Mesenchymal stem cell (in vitro differentiated cells and primary cell): Measurements from ENCODE around the gene NHLRC1. TPM values are rescaled to one million over a fixed set of nuclear protein-coding genes. Genes with fewer than 3 reads are reported as not detected.

Experiments used
- DNase-seq: peaks from one replicate; pipeline ENCODE4 v3.0.0-alpha.2; 2013
- H2AFZ ChIP-seq: one replicate; pipeline ENCODE4 v1.6.1; 2013; ENCODE audit warnings: low read depth, mild to moderate bottlenecking, control low read depth, inconsistent platforms, low read length, moderate library complexity
- H2AK5ac ChIP-seq: 2 replicates; pipeline ENCODE4 v1.6.1; 2013; ENCODE audit warnings: low read length, moderate library complexity, mild to moderate bottlenecking, inconsistent platforms; ENCODE audit not compliant: severe bottlenecking
- H2BK120ac ChIP-seq: one replicate; pipeline ENCODE4 v1.6.1; 2013; ENCODE audit warnings: low read depth, mild to moderate bottlenecking, inconsistent platforms, low read length, moderate library complexity
- H2BK12ac ChIP-seq, 2 experiments: one replicate each; pipeline ENCODE4 v1.6.1; 2013; ENCODE audit warnings: inconsistent platforms in 2 of 2, low read length in 2 of 2, mild to moderate bottlenecking in 2 of 2, moderate library complexity in 2 of 2, control low read depth in 1 of 2
- H2BK15ac ChIP-seq: one replicate; pipeline ENCODE4 v1.6.1; 2013; ENCODE audit warnings: mild to moderate bottlenecking, low read depth, inconsistent platforms; ENCODE audit not compliant: poor library complexity, severe bottlenecking
- H2BK5ac ChIP-seq: 2 replicates; pipeline ENCODE4 v1.6.1; 2013; ENCODE audit warnings: low read depth, mild to moderate bottlenecking, low read length, control low read depth, inconsistent platforms; ENCODE audit not compliant: poor library complexity, severe bottlenecking
- H3K14ac ChIP-seq, 2 experiments: one replicate each; pipeline ENCODE4 v1.6.1; 2013; ENCODE audit warnings: inconsistent platforms in 2 of 2, low read length in 2 of 2, control low read depth in 1 of 2, mild to moderate bottlenecking in 1 of 2, moderate library complexity in 1 of 2
- H3K18ac ChIP-seq, 2 experiments: one replicate each; pipeline ENCODE4 v1.6.1; 2013; ENCODE audit warnings: inconsistent platforms in 2 of 2, low read length in 2 of 2, control low read depth in 1 of 2, low read depth in 1 of 2, mild to moderate bottlenecking in 1 of 2
- H3K23ac ChIP-seq, 2 experiments: one replicate each; pipeline ENCODE4 v1.6.1; 2013; ENCODE audit warnings: inconsistent platforms in 2 of 2, low read length in 2 of 2, mild to moderate bottlenecking in 2 of 2, moderate library complexity in 2 of 2, control low read depth in 1 of 2
- H3K27ac ChIP-seq: 2 replicates; pipeline ENCODE4 v1.5.1; 2013; ENCODE audit warnings: mild to moderate bottlenecking, moderate library complexity, low read length, control low read depth, inconsistent platforms; ENCODE audit not compliant: poor library complexity, severe bottlenecking
- H3K27me3 ChIP-seq, 2 experiments: 2 replicates each; pipeline versions ENCODE4 v1.6.1 to v1.7.0; 2013; ENCODE audit warnings: low read length in 2 of 2, mild to moderate bottlenecking in 2 of 2, moderate library complexity in 2 of 2, control low read depth in 1 of 2, inconsistent platforms in 1 of 2; ENCODE audit not compliant: control insufficient read depth in 1 of 2, insufficient read depth in 1 of 2
- H3K36me3 ChIP-seq, 2 experiments: 2 replicates each; pipeline versions ENCODE4 v1.6.1 to v1.7.0; 2013; ENCODE audit warnings: low read length in 2 of 2, control low read depth in 1 of 2, inconsistent platforms in 1 of 2, low read depth in 1 of 2, mild to moderate bottlenecking in 1 of 2; ENCODE audit not compliant: insufficient read depth in 2 of 2, control insufficient read depth in 1 of 2
- H3K4ac ChIP-seq, 2 experiments: one replicate each; pipeline ENCODE4 v1.6.1; 2013; ENCODE audit warnings: inconsistent platforms in 2 of 2, low read length in 2 of 2, mild to moderate bottlenecking in 2 of 2, moderate library complexity in 2 of 2, control low read depth in 1 of 2, low read depth in 1 of 2
- H3K4me1 ChIP-seq: 2 replicates; pipeline ENCODE4 v1.6.1; 2013; ENCODE audit warnings: low read depth, low read length, control low read depth; ENCODE audit not compliant: control insufficient read depth, insufficient read depth
- H3K4me2 ChIP-seq: 2 replicates; pipeline ENCODE4 v1.6.1; 2013; ENCODE audit warnings: low read length, mild to moderate bottlenecking, inconsistent platforms; ENCODE audit not compliant: poor library complexity, severe bottlenecking
- H3K4me3 ChIP-seq, 2 experiments: 2 replicates each; pipeline versions ENCODE4 v1.5.1 to v1.7.0; 2013; ENCODE audit warnings: low read length in 2 of 2, mild to moderate bottlenecking in 2 of 2, control low read depth in 1 of 2, low read depth in 1 of 2; ENCODE audit not compliant: insufficient read depth in 1 of 2
- H3K79me1 ChIP-seq: replicated peaks from 2 replicates; pipeline ENCODE4 v1.6.1; 2013; ENCODE audit warnings: mild to moderate bottlenecking, control low read depth, low read length, inconsistent platforms; ENCODE audit not compliant: poor library complexity, severe bottlenecking
- H3K9ac ChIP-seq: 2 replicates; pipeline ENCODE4 v1.7.0; 2013; ENCODE audit warnings: mild to moderate bottlenecking, low read length, moderate library complexity
- H3K9me3 ChIP-seq: 2 replicates; pipeline ENCODE4 v1.7.0; 2013; ENCODE audit warnings: mild to moderate bottlenecking, low read length; ENCODE audit not compliant: control insufficient read depth
- H4K8ac ChIP-seq: one replicate; pipeline ENCODE4 v1.6.1; 2013; ENCODE audit warnings: inconsistent platforms, mild to moderate bottlenecking, low read length, moderate library complexity
- H4K91ac ChIP-seq: one replicate; pipeline ENCODE4 v1.6.1; 2013; ENCODE audit warnings: mild to moderate bottlenecking, low read length, inconsistent platforms
- WGBS: methylation state at CpG from one replicate; pipeline ENCODE4 v1.1.7; 2013; ENCODE audit warnings: mixed read lengths; 5-methylcytosine and 5-hydroxymethylcytosine counted together
- polyA plus RNA-seq, 2 experiments: library from polyadenylated mRNA; stranded (reverse); fragments of 200-250 nt; gene quantifications; one replicate each; pipeline ENCODE4 v1.2.3, GENCODE V29; 2013

Gene NHLRC1
- polyA plus RNA-seq (2013, experiment 1 of 2) = 0.75 TPM
- 0.74 TPM for polyA plus RNA-seq (2013, experiment 2 of 2)

DNA sequence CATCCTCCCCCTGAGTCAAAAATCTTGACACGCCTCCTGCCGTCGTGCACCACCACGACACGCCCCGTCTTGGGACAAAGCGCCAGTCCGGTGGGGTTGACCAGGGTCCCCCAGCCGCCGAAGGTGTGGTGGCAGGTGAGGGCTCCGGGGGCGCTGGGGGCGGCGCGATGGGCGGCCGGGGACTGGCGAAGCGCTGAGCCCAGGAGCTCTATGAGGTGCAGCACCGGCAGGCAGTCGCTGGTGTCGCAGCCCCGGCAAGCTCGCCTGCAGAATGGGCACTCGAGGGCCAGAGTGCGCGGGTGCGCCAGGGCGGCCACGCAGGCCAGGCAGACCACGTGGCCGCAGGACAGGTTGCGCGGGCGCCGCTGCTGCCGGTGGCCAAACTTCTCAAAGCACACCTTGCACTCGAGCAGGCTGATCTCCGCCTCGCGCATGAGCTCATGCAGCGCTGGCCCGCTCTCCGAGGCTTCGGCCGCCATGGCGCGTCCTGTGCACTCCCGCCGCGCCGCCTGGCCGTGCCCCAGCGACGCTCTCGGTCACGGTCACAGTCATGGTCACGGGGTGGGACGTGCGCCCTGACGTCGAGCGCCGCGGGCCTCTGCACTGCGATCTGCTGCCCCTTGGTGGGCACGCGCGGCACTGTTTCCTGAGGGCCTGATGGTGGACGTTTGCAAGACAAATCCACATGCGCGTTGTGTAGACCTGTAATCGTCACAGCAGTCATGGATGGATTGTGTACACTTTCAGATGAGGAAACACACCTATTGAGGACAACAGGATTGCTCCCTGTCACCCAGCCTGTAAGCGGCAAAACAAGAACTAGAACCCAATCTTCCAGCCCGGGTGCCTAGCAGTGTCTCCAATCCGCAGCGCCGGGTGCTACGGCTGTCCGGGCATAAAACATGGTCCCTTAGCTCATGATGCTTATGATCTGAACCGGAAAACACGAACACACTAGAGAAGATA is at the start of gene NHLRC1:
Gene NHLRC1 (minus strand): TSS at position 550 of the 966 bp plus-strand sequence. CDS start 71 bp downstream, at position 479.
- H4K8ac ChIP-seq = peak within 1 kb of the TSS; percentile 99
- peak within 1 kb of the TSS; percentile 11 to 61 for H2BK12ac ChIP-seq
- H3K9me3 ChIP-seq = no peaks in the 10 kb centered on the region
- peak within 1 kb of the TSS; percentile 66 for H3K4me2 ChIP-seq
- H3K27ac ChIP-seq = no peak within 1 kb of the TSS
- no peaks in the 10 kb centered on the region for H3K36me3 ChIP-seq
- H3K14ac ChIP-seq = peak within 1 kb of the TSS in 1 of 2 experiments; percentile 63
- DNase-seq = peak; percentile 82
- H2BK5ac ChIP-seq = no peak within 1 kb of the TSS
- H3K4me3 ChIP-seq = peak within 1 kb of the TSS; percentile 50 to 81
- no peak within 1 kb of the TSS for H2AK5ac ChIP-seq
- H3K4ac ChIP-seq = peak within 1 kb of the TSS; percentile 53 to 86
- H2BK15ac ChIP-seq = peak within 1 kb of the TSS; percentile 50
- peak within 1 kb of the TSS; percentile 81 for H2AFZ ChIP-seq
- H3K4me1 ChIP-seq = peaks cover 10% of the 10 kb centered on the region
- H3K27me3 ChIP-seq = no peaks in the 10 kb centered on the region
- H2BK120ac ChIP-seq = peak within 1 kb of the TSS; percentile 36
- peak within 1 kb of the TSS; percentile 94 for H4K91ac ChIP-seq
- 36% methylated on average over 79 of the region's 82 CpGs for WGBS
- H3K9ac ChIP-seq = peak within 1 kb of the TSS; percentile 84
- H3K18ac ChIP-seq = peak within 1 kb of the TSS; percentile 80 to 89
- no peaks in the 10 kb centered on the region for H3K79me1 ChIP-seq
- no peak within 1 kb of the TSS for H3K23ac ChIP-seq

DNA sequence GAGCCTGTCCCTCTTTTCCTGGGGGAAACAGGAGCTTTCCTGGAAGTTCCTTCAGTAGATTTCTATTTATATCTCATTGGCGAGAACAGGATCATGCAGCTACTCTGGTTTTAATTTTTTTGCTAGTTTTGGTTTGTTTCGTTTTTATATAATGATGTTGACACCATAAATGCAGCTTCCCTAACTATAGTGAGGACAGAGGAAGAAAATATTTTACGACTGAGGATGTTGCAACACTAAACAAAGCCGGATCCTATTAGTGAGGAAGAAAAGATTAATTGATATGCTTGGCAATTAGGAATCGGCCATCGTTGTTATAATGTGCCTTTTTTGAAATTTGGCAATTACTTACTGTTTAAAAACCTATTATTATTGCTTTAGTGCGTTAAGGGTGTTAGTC is 49.4 kb upstream of the NHLRC1 start:
- Histone ChIP-seq H3K27me3 (no peaks in the 10 kb centered on the region), H3K14ac (no peak overlapping the region), H3K4me1 (no peaks in the 10 kb centered on the region), H3K4me3 (no peak overlapping the region), H2AK5ac (no peak overlapping the region), H3K23ac (no peak overlapping the region), H3K27ac (no peak overlapping the region), H4K91ac (no peak overlapping the region), H2BK12ac (no peak overlapping the region), H4K8ac (no peak overlapping the region), H3K9ac (no peak overlapping the region), H2BK120ac (no peak overlapping the region), H2BK15ac (no peak overlapping the region), H2AFZ (no peak overlapping the region), H2BK5ac (no peak overlapping the region), H3K36me3 (peaks cover 6 to 46% of the 10 kb centered on the region in 2 experiments), H3K4me2 (no peak overlapping the region), H3K4ac (no peak overlapping the region), H3K18ac (no peak overlapping the region), H3K79me1 (no peaks in the 10 kb centered on the region), H3K9me3 (peaks cover 5% of the 10 kb centered on the region)
- DNase-seq = no peak
- 96% methylated on average over 6 of the region's 7 CpGs for WGBS

DNA sequence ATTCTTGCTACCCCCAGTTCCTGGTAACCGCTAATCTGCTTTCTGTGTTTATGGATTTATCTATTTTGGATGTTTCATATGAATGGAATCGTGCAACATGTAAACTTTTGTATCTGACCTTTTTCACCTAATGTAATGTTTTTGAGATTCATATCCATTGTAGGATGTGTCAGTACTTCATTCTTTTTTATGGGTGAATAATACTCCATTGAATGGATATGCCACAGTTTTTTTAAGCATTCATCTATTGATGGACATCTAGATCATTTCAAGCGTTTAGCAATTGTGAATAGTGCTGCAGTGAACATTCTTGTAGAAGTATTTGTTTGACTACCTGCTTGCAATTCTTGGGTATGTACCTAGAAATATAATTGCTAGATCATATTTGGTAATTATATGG is 45.8 kb upstream of the NHLRC1 start:
- H2BK12ac ChIP-seq = no peak overlapping the region
- H2BK15ac ChIP-seq = no peak overlapping the region
- no peaks in the 10 kb centered on the region for H3K27me3 ChIP-seq
- H2AK5ac ChIP-seq = no peak overlapping the region
- no peak overlapping the region for H3K14ac ChIP-seq
- H3K9me3 ChIP-seq = peaks cover 5% of the 10 kb centered on the region
- H3K23ac ChIP-seq = no peak overlapping the region
- no peak overlapping the region for H3K4me3 ChIP-seq
- no peak overlapping the region for H2BK5ac ChIP-seq
- H2BK120ac ChIP-seq = no peak overlapping the region
- no peak overlapping the region for H3K18ac ChIP-seq
- no peak for DNase-seq
- WGBS = 100% methylated on average over 1 of the region's 3 CpGs
- no peak overlapping the region for H2AFZ ChIP-seq
- no peak overlapping the region for H4K91ac ChIP-seq
- H3K27ac ChIP-seq = no peak overlapping the region
- no peak overlapping the region for H3K9ac ChIP-seq
- no peak overlapping the region for H3K4ac ChIP-seq
- H3K4me1 ChIP-seq = no peaks in the 10 kb centered on the region
- no peak overlapping the region for H4K8ac ChIP-seq
- peaks cover 6 to 49% of the 10 kb centered on the region in 2 experiments for H3K36me3 ChIP-seq
- H3K79me1 ChIP-seq = no peaks in the 10 kb centered on the region
- H3K4me2 ChIP-seq = no peak overlapping the region

DNA sequence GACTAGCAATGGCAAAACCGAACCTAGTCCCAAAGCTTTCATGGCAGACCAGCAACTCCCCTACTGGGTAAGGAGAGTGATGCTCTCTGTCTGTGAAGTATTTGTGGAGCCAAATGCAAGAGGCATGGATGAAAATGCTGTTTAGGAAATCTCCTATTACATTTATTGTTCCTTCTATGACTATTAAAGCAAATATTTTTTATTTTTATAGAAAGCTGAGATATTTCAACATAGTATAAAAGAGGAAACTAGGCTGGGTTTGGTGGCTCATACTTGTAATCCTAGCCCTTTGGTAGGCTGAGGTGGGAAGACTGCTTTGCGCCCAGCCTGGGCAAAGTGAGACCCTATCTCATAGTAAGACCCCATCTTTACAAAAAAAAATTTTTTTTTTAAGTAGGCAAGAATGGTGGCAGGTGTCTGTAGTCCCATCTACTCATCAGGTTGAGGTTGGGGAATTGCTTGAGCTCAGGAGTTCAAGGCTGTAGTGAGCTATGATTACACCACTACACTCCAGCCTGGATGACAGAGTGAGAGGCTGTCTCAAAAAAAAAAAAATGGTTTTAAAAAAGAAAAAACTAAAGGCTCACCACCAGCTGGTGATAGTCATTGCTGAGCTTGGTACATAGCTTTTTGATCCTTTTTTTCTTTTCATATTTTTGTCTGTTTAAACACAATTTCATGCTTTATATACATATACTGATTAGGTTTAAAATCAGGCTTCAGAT is 44.0 kb upstream of the NHLRC1 start:
- H2AFZ ChIP-seq = no peak overlapping the region
- no peak overlapping the region for H3K4ac ChIP-seq
- no peak overlapping the region for H3K18ac ChIP-seq
- H2BK12ac ChIP-seq = no peak overlapping the region
- no peak overlapping the region for H4K8ac ChIP-seq
- H3K4me2 ChIP-seq = no peak overlapping the region
- no peaks in the 10 kb centered on the region for H3K4me1 ChIP-seq
- peaks cover 5% of the 10 kb centered on the region for H3K9me3 ChIP-seq
- no peak for DNase-seq
- H3K9ac ChIP-seq = peak overlapping the region; percentile 64
- H3K27ac ChIP-seq = no peak overlapping the region
- no peaks in the 10 kb centered on the region for H3K79me1 ChIP-seq
- H2AK5ac ChIP-seq = no peak overlapping the region
- peaks cover 6 to 58% of the 10 kb centered on the region in 2 experiments for H3K36me3 ChIP-seq
- H2BK15ac ChIP-seq = no peak overlapping the region
- H2BK5ac ChIP-seq = no peak overlapping the region
- H4K91ac ChIP-seq = no peak overlapping the region
- H2BK120ac ChIP-seq = no peak overlapping the region
- no peak overlapping the region for H3K4me3 ChIP-seq
- no peaks in the 10 kb centered on the region for H3K27me3 ChIP-seq
- H3K23ac ChIP-seq = no peak overlapping the region
- 100% methylated on average over 1 of the region's 2 CpGs for WGBS
- H3K14ac ChIP-seq = no peak overlapping the region
